WTC11 (cell line): ENCODE measurements around the gene NELL2. TPM values are rescaled to one million over a fixed set of nuclear protein-coding genes. Genes with fewer than 3 reads are reported as not detected.

Experiments
- ATAC-seq: fragments of 200-7000 bp; cut with Tn5 transposase; 2 replicates; pipeline ENCODE4 v1.10.0; 2021; ENCODE audit warnings: mild to moderate bottlenecking, moderate library complexity
- CTCF ChIA-PET: fragments of 300-600 bp; sonication (Branson Sonifier 250); formaldehyde crosslinking; loops from one replicate; lab custom pipeline; 2021; ENCODE audit warnings: antibody characterized with exemption; lab: Charles Lee
- POLR2A ChIA-PET: fragments of 350-600 bp; sonication (Branson Sonifier 250); formaldehyde crosslinking; loops from one replicate; lab custom pipeline; 2021; ENCODE audit warnings: antibody characterized with exemption; lab: Charles Lee
- DNase-seq: peaks from one replicate; pipeline ENCODE4 v3.0.0; 2021; ENCODE audit warnings: low spot score
- H3K27ac Mint-ChIP-seq: 2 replicates; pipeline ENCODE4 v1.8.0; 2021; ENCODE audit warnings: mixed read lengths
- H3K27me3 Mint-ChIP-seq: 2 replicates; pipeline ENCODE4 v1.8.0; 2021; ENCODE audit warnings: low read depth, mild to moderate bottlenecking, moderate library complexity, mixed read lengths
- H3K36me3 Mint-ChIP-seq: 2 replicates; pipeline ENCODE4 v1.8.0; 2021; ENCODE audit warnings: mixed read lengths
- H3K4me1 Mint-ChIP-seq: 2 replicates; pipeline ENCODE4 v1.8.0; 2022; ENCODE audit warnings: mixed read lengths
- H3K4me3 Mint-ChIP-seq: 2 replicates; pipeline ENCODE4 v1.8.0; 2021; ENCODE audit warnings: mild to moderate bottlenecking, moderate library complexity, mixed read lengths
- H3K9me3 Mint-ChIP-seq: 2 replicates; pipeline ENCODE4 v1.8.0; 2021; ENCODE audit warnings: mixed read lengths
- AR ChIP-seq: fragments of 250-450 bp; sonication (Bioruptor Pico); IDR thresholded peaks from 2 replicates; pipeline ENCODE4 v1.9.0; 2021; ENCODE audit warnings: mild to moderate bottlenecking
- ATF1 ChIP-seq: sonication (generic); formaldehyde crosslinking; IDR thresholded peaks from 2 replicates; pipeline ENCODE4 v1.8.1; 2023; ENCODE audit warnings: mild to moderate bottlenecking, moderate library complexity, missing genetic modification reagents
- ATF6 ChIP-seq: sonication (generic); formaldehyde crosslinking; IDR thresholded peaks from 2 replicates; pipeline ENCODE4 v1.8.1; 2023; ENCODE audit warnings: mild to moderate bottlenecking, missing genetic modification reagents
- CBFB ChIP-seq: sonication (generic); formaldehyde crosslinking; IDR thresholded peaks from 2 replicates; pipeline ENCODE4 v1.8.1; 2022; ENCODE audit warnings: mild to moderate bottlenecking, low read depth, missing genetic modification reagents
- EMX1 ChIP-seq: fragments of 250-450 bp; sonication (Bioruptor Pico); IDR thresholded peaks from 2 replicates; pipeline ENCODE4 v1.8.0; 2021; ENCODE audit warnings: mild to moderate bottlenecking
- FOXP4 ChIP-seq: sonication (generic); formaldehyde crosslinking; IDR thresholded peaks from 2 replicates; pipeline ENCODE4 v1.8.0; 2022; ENCODE audit warnings: mild to moderate bottlenecking, missing genetic modification reagents
- GRHL2 ChIP-seq: fragments of 250-450 bp; sonication (Bioruptor Pico); IDR thresholded peaks from 2 replicates; pipeline ENCODE4 v1.8.0; 2022; ENCODE audit warnings: mild to moderate bottlenecking, moderate library complexity; ENCODE audit not compliant: insufficient replicate concordance, severe bottlenecking
- GTF2I ChIP-seq: fragments of 250-450 bp; sonication (Bioruptor Pico); conservative IDR thresholded peaks from 2 replicates; pipeline ENCODE4 v1.4.0; 2021; ENCODE audit warnings: mild to moderate bottlenecking
- NR2C2 ChIP-seq: sonication (generic); formaldehyde crosslinking; IDR thresholded peaks from 2 replicates; pipeline ENCODE4 v1.8.0; 2022; ENCODE audit warnings: mild to moderate bottlenecking, missing genetic modification reagents
- OVOL2 ChIP-seq: fragments of 250-450 bp; sonication (Bioruptor Pico); IDR thresholded peaks from 2 replicates; pipeline ENCODE4 v1.9.0; 2021; ENCODE audit warnings: mild to moderate bottlenecking, borderline replicate concordance
- RORB ChIP-seq: fragments of 250-450 bp; sonication (Bioruptor Pico); IDR thresholded peaks from 2 replicates; pipeline ENCODE4 v1.9.0; 2021; ENCODE audit warnings: mild to moderate bottlenecking
- SMAD3 ChIP-seq: sonication (generic); formaldehyde crosslinking; IDR thresholded peaks from 2 replicates; pipeline ENCODE4 v1.8.0; 2022; ENCODE audit warnings: missing genetic modification reagents, mild to moderate bottlenecking, borderline replicate concordance
- SMAD4 ChIP-seq: sonication (generic); formaldehyde crosslinking; IDR thresholded peaks from 2 replicates; pipeline ENCODE4 v1.8.0; 2022; ENCODE audit warnings: mild to moderate bottlenecking, missing genetic modification reagents
- ZMAT4 ChIP-seq: fragments of 250-450 bp; sonication (Bioruptor Pico); IDR thresholded peaks from 2 replicates; pipeline ENCODE4 v1.9.0; 2021; ENCODE audit warnings: mild to moderate bottlenecking
- ZNF263 ChIP-seq: sonication (generic); formaldehyde crosslinking; IDR thresholded peaks from 2 replicates; pipeline ENCODE4 v1.8.1; 2022; ENCODE audit warnings: low read depth, mild to moderate bottlenecking, moderate library complexity, missing genetic modification reagents
- ZSCAN18 ChIP-seq: fragments of 250-450 bp; sonication (Bioruptor Pico); IDR thresholded peaks from 2 replicates; pipeline ENCODE4 v2.1.2; 2022; ENCODE audit warnings: mild to moderate bottlenecking, moderate library complexity
- total RNA-seq: library from RNA; stranded (reverse); gene quantifications from 3 replicates; pipeline ENCODE4 v1.2.3, GENCODE V29; 2021
- TF ChIP-seq, protein P1 (sequence below): sonication (generic); formaldehyde crosslinking; IDR thresholded peaks from 2 replicates; pipeline ENCODE4 v1.8.0; 2023; ENCODE audit warnings: mild to moderate bottlenecking, missing genetic modification reagents
- TF ChIP-seq, protein P2 (sequence below): sonication (generic); formaldehyde crosslinking; IDR thresholded peaks from 2 replicates; pipeline ENCODE4 v1.8.1; 2023; ENCODE audit warnings: mild to moderate bottlenecking, missing genetic modification reagents, moderate library complexity

NELL2 gene
- total RNA-seq, 1 experiment from 2014 or later, result 37.4 TPM

- no peak for TF ChIP-seq ZMAT4
- TF ChIP-seq, protein P1, sequence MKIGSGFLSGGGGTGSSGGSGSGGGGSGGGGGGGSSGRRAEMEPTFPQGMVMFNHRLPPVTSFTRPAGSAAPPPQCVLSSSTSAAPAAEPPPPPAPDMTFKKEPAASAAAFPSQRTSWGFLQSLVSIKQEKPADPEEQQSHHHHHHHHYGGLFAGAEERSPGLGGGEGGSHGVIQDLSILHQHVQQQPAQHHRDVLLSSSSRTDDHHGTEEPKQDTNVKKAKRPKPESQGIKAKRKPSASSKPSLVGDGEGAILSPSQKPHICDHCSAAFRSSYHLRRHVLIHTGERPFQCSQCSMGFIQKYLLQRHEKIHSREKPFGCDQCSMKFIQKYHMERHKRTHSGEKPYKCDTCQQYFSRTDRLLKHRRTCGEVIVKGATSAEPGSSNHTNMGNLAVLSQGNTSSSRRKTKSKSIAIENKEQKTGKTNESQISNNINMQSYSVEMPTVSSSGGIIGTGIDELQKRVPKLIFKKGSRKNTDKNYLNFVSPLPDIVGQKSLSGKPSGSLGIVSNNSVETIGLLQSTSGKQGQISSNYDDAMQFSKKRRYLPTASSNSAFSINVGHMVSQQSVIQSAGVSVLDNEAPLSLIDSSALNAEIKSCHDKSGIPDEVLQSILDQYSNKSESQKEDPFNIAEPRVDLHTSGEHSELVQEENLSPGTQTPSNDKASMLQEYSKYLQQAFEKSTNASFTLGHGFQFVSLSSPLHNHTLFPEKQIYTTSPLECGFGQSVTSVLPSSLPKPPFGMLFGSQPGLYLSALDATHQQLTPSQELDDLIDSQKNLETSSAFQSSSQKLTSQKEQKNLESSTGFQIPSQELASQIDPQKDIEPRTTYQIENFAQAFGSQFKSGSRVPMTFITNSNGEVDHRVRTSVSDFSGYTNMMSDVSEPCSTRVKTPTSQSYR (CRISPR knock-in tag), result no peak
- no peak for TF ChIP-seq AR (CRISPR knock-in tag)
- no peak for TF ChIP-seq GRHL2 (CRISPR knock-in tag)
- TF ChIP-seq FOXP4 (CRISPR knock-in tag), result no peak
- no peak for TF ChIP-seq ATF6
- TF ChIP-seq SMAD3 (CRISPR knock-in tag), result no peak
- TF ChIP-seq EMX1 (CRISPR knock-in tag), result no peak
- no peak for TF ChIP-seq ZSCAN18 (CRISPR knock-in tag)
- TF ChIP-seq, all 79 proteins: peak for 0
Observed at GRCh38 chr12:44771485-44772021, 104.6 kb downstream of the NELL2 start (continued).

- no peak for DNase-seq
- H3K36me3 Mint-ChIP-seq, result no peaks in the 10 kb centered on the region
- ATAC-seq, result peak; percentile 69
- POLR2A ChIA-PET, result no interaction called here
- no peaks in the 10 kb centered on the region for H3K9me3 Mint-ChIP-seq
- no peak overlapping the region for H3K4me3 Mint-ChIP-seq
- peaks cover 34% of the 10 kb centered on the region for H3K4me1 Mint-ChIP-seq
- no peak overlapping the region for H3K27ac Mint-ChIP-seq
- CTCF ChIA-PET, result interaction anchor here (0.6 to 3.8 kb wide), 6 partner anchors 9 to 449 kb away, joined by 3 to 15 read pairs (median 4); no protein-coding TSS in a partner anchor
- H3K27me3 Mint-ChIP-seq, result no peaks in the 10 kb centered on the region
- no peak for TF ChIP-seq ATF1 (CRISPR knock-in tag)
- TF ChIP-seq FOXP4 (CRISPR knock-in tag), result no peak
- no peak for TF ChIP-seq NR2C2 (CRISPR knock-in tag)
- no peak for TF ChIP-seq OVOL2 (CRISPR knock-in tag)
- TF ChIP-seq RORB, result no peak
- TF ChIP-seq, protein P2, sequence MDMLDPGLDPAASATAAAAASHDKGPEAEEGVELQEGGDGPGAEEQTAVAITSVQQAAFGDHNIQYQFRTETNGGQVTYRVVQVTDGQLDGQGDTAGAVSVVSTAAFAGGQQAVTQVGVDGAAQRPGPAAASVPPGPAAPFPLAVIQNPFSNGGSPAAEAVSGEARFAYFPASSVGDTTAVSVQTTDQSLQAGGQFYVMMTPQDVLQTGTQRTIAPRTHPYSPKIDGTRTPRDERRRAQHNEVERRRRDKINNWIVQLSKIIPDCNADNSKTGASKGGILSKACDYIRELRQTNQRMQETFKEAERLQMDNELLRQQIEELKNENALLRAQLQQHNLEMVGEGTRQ (CRISPR knock-in tag), result no peak
- no peak for TF ChIP-seq SMAD4 (CRISPR knock-in tag)
- TF ChIP-seq GTF2I, result no peak
- TF ChIP-seq ZNF263 (CRISPR knock-in tag), result no peak
- no peak for TF ChIP-seq CBFB (CRISPR knock-in tag)
Observed at GRCh38 chr12:44765796-44766195, 110.3 kb downstream of the NELL2 start.
